T1000 (cell line): ENCODE results near the gene ARGLU1.

Source experiments
- DNase-seq: peaks from one replicate; lab custom pipeline; 2025; ENCODE audit warnings: mixed read lengths; lab: John Stamatoyannopoulos, UW

The ARGLU1 gene

DNA sequence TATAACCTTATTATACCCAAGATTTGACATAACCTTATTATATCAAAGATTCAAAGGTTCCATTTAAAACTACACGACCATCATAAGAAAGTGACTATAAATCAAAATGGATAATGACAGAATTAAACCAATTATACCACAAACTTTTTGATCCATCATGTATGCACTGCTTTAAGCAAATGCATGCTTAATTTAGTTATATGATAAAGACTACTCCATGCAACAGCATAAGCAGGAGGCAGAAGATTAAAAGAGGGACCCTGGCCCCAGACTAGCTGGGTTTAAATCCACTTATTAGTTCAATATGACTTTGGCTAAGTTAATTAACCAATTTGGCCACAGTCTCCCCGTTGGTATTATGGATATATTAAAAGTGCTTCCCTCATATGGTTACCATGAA is 43.8 kb downstream of the ARGLU1 start:
- no peak for DNase-seq

GRCh38 chr13:106523576-106523975 is 44.4 kb downstream of the ARGLU1 start:
- DNase-seq = no peak

DNA sequence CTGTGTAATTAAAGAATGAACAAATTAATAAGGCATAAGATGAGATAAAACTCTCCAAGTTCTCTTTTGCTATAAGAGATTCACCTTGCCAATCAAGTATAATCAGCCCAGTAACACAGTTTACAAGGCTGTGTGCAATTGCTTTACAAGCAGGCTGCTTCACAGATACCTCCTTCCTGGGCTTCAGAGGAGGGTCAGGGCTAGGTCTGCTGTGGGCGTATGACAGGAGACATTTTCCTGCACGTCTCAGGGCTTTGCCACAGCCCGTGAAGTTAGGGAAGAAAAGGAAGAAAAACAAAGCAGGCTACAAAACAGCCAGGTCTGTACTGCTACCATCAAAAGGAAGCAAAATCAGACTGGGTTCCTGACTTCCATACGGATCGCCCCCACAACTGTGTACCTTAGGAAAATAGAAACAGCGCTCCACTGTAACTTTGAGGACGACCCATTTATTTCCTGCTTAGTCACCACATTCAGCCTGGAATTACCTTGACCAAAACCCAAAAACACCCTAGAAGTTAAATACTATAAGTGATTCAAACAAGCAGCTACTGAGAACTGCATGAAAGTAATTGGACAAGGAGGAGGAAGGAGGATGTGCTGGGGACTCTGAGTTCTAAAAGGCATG is 44.9 kb downstream of the ARGLU1 start:
- no peak for DNase-seq

DNA sequence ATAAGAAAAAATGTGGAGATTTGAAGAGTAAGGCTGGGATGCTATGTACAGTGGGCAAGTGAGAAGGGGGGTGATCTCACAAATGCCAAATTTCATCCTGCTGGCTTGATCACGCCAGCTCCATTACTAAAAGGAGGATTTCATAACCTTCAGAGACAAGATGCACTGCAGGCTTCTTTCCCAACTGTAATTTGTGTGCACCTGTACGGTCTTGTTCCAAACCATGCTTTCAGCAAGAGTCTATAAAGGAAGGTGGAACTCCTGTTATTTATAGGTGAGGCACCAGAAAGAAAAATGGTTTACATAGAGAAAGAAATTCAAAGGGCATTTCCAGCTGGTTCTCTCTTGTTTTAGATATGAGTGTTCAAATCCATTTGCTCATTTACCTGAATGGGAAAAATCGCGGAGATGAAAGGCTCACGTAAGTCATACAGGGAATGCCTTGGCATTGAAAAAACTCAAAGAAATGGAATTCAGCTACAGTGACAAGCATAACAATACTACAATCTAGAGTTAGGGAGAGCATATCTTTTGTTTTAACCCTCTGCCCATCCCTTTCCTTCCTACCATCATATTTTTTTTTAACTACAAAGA is 45.7 kb downstream of the ARGLU1 start:
- no peak for DNase-seq

DNA sequence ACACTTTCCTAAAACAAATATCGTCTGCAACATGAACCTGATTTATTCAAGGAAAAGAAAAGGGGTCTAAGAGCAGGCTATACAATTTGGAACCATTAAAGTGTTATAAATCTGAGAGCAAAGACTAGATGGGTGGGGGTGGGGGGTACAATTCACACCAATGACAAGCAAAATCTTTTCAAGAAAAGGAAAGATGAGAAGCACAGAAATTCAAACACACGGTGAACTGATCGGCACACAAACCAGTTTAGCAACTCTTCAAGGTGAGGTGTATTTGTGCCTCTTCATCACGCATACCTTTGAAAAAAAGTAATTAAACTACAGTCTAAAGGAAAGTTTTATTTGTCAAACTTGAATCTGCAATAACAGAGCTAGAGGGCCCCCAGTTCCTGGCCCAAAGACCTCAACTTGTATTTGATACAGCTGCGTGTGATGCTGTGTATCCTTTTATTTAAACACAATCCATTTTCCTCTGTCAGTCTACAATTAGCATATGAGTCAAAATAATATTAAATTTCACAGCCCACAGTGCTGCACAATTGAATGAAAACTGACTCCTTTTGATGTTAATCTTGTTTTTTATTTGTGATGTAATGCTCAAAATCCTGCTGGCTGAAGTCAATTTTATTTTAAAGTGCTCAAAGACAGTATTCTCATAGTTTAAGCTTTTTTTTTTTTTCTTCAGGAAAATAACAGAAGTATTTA is 46.7 kb downstream of the ARGLU1 start:
- no peak for DNase-seq

- no peak for DNase-seq
Observed at GRCh38 chr13:106520251-106521054, 47.5 kb downstream of the ARGLU1 start.

DNA sequence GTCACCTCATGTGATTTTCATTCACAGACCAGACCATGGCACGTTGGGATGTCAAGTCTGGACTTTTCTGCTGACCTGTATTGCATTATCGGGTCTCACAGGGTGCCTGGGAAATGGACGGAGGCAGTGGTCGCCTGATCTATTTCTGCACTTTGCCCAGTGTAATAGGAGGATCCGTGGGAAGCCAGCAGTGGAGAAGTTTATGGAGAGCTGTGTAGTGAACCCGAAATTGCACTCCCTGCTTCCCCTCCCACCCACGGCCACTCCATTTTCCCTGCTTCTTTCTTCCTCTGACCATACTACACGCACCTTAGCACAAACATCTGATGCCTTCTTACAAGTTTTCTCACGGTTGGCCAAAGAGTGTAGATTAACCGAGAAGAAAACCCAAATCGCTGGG is 49.4 kb downstream of the ARGLU1 start:
- no peak for DNase-seq

- DNase-seq = no peak
Observed at GRCh38 chr13:106517109-106517847, 50.7 kb downstream of the ARGLU1 start.

GRCh38 chr13:106515635-106516254 is 52.2 kb downstream of the ARGLU1 start:
- DNase-seq = no peak

GRCh38 chr13:106514928-106515634 is 52.9 kb downstream of the ARGLU1 start:
- no peak for DNase-seq

DNA sequence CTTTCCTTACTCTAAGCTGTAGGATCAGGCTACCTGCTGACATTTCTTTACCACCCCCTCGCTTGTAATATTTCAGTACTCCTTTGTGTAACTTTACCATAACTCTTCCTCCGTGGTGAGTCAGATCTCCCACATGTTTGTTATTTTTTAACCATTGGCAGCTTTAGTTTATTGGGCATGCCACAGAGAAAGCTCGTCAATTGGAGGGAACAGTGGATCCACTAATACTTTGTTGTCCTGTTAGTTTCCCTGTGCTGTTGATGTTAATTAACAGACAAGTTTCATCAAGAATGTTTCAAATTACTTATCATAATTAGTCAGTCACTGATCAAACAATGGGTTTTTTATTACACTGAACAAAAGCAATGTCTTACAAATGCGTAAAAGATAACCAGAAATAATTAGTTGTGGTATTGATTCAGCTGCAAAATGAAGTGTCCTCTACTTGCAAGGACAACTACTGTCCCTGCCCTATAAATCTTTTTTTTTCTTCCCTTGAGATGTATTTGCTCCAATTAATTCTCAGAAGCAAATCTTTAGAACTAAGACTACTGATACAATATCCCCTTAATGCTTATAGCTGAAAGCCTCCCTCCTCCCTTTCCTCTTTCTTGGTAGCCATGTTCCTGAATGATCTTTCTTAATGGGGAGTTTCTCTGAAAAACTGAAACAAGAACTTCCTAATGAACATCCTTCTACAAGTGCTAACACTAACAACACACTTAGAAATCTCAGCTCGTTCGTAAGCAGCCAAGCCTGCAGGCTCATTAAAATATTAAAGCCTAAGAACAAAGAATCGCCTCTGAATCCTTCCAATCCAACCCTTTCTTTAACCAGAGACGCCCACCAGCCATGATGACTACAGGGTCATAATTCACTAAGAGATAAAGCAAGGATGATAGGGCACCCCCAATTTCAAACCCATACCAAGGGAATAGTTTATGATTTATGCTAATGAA is 54.6 kb downstream of the ARGLU1 start:
- DNase-seq = no peak

DNA sequence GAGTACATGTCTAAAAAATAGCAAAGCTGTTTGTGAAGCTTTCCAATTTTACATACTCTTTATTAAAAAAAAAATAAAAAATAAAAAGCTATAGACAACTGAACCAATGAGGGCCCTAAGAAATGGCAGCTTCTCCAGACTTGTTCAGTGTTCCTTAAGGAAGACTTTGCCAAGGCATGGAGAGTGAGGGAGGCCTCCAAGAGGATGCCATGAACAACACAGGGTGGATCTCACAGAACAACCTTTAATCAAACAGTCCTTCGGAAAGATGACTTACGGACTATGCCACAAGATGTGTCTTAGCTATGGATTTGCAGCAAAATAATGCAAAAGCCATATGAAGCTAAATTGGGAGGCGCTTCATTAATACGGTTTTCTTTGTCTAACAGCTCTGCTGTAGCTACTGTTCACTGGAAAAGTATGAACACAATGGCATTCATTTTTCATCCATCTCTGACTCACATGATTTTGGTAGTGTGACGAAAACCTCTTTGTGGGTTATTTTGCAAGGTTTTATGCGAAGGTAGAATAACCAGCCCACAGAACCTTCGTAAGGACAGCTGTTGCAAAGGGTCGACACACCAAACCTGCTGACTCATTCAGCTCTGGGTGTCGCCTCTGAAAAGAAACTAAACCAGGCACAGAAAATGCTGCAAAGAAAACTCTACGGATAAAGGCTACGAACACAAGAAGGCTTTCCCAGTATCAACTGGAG is 60.2 kb downstream of the ARGLU1 start:
- DNase-seq = no peak

GRCh38 chr13:106506286-106506685 is 61.7 kb downstream of the ARGLU1 start:
- no peak for DNase-seq

GRCh38 chr13:106505732-106506131 is 62.2 kb downstream of the ARGLU1 start:
- no peak for DNase-seq

DNA sequence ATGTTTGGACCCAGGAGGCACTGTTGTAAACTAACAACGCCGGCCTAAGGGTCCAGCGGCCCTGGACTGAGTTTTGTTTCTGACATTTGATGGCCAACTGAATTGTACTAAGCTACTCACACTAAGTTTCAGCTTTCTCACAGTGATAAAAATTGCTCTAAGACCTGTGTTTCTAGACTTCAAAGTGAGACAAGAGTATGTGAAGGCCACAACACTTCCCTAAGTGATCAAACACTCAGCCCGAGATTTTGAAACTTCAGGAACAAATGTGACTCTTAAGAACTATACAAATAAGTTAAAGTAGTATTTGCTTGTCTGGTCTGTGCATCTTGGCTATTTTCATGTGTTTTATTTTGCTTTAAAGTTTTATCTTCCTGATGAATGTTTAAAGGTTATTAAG is 62.6 kb downstream of the ARGLU1 start:
- DNase-seq = no peak

DNA sequence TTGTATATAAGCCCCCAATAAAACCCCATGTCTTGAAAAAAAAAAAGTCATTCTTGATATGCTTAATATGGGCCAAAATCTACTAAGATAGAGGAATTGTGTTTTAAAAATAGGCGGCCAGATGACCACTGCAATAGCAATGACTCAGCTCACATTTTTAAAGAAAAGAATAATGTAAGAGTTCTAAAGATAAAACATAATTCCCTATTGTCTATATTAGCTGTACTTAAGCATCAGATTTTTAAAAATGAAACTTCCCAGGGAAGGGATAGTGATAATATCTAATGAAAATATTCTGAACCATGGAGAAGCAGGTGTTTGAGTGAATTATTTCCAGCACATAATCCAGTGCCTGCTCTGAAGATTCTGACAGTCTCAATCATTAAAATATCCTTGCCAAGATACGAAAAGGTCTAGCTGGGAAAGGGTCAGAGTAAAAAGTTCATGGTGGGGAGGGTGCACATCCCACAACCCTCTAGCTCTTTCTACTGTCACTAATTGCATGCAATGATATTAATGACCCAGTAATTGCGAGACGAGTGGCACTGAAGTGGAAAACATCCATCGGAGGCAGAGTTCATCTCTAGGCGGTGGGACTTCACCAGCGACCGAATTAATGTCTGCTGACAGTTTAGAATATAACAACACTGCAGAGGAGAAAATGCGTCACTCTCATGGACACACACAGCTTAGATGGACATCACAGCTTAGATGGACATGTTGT is 64.0 kb downstream of the ARGLU1 start:
- DNase-seq = no peak

DNA sequence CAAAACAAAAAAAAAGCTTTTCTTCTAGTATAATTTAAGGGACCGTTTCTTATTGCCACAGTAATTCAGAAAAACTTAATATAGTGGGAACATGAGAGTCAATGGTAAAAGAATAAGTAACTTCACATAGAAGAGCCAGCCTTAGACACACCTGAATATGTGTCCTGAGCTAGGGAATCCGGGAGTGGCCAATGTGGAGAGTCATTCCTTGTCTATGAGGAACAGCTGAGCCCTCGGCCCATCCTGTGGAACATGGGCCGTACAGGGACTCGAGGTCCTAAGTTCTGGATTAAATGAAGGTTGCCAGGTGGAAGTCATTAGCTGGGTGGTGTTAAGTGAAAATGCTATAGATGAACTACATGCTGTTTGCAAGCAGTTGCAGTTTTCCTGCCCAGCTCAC is 64.7 kb downstream of the ARGLU1 start:
- no peak for DNase-seq

GRCh38 chr13:106500445-106500844 is 67.5 kb downstream of the ARGLU1 start:
- DNase-seq = no peak
